ENCODE measurements around the gene DROSHA. TPM values are rescaled to one million over a fixed set of nuclear protein-coding genes. Genes with fewer than 3 reads are reported as not detected.

The DROSHA gene
- total RNA-seq, 1 experiment from 2014 or later: 73.5 TPM

- H2AFZ ChIP-seq (ENCODE audit: low read depth, low read length, poor library complexity, severe bottlenecking): no peak overlapping the region
- no peaks in the 10 kb centered on the region; a peak in 1 of 4 replicates for H3K9me3 ChIP-seq (ENCODE audit: control insufficient read depth in 1 of 2, insufficient read depth in 1 of 2, low read depth in 1 of 2, low read length in 2 of 2)
- no TSS peak for BruUV-seq (replicated peaks)
- H3K9ac ChIP-seq (ENCODE audit: low read length): no peak overlapping the region
- no peaks in the 10 kb centered on the region for H3K79me2 ChIP-seq (ENCODE audit: insufficient read depth, low read length)
- DNase-seq (ENCODE audit: low read depth, low spot score) (no peak), ATAC-seq (no peak)
- H3K27me3 ChIP-seq (ENCODE audit: insufficient read depth, low read length): no peaks in the 10 kb centered on the region
- no peaks in the 10 kb centered on the region for H3K36me3 ChIP-seq (ENCODE audit: control insufficient read depth in 1 of 2, insufficient read depth in 2 of 2, low read length in 2 of 2)
- no peak overlapping the region for H3K27ac ChIP-seq (ENCODE audit: low read depth, low read length)
- H3K4me1 ChIP-seq (ENCODE audit: control insufficient read depth in 1 of 2, insufficient read depth in 2 of 2, low read length in 2 of 2): no peaks in the 10 kb centered on the region
- no peak overlapping the region for H3K4me2 ChIP-seq (ENCODE audit: low read length)
- CTCF ChIA-PET: no interaction called here
- RAD21 ChIA-PET (ENCODE audit: low non-redundant PET in 1 of 2, low total read pairs in 2 of 2, uncharacterized antibody in 2 of 2, unreplicated experiment in 2 of 2): no interaction called here
- POLR2A ChIA-PET: no interaction called here
- no peaks in the 10 kb centered on the region for H4K20me1 ChIP-seq (ENCODE audit: insufficient read depth)
- no peaks in the 10 kb centered on the region for H3K9me2 ChIP-seq (ENCODE audit: insufficient read depth)
- no peak overlapping the region for H3K4me3 ChIP-seq (replicated peaks in 1 of 2; ENCODE audit: low read depth in 1 of 2, low read length in 2 of 2)
- TF ChIP-seq ATF3 (IDR thresholded peaks at IDR 0.05) (no peak), REST (IDR thresholded peaks at IDR 0.05; ENCODE audit: low read depth) (no peak)
- intact Hi-C loops (cut with micrococcal nuclease): no loop called here
Measured at GRCh38 chr5:31569068-31569467, 37.2 kb upstream of the DROSHA start.

- ChIA-PET CTCF (no interaction called here), POLR2A (no interaction called here), RAD21 (ENCODE audit: low non-redundant PET in 1 of 2, low total read pairs in 2 of 2, uncharacterized antibody in 2 of 2, unreplicated experiment in 2 of 2) (no interaction called here)
- H3K9me3 ChIP-seq (ENCODE audit: control insufficient read depth in 1 of 2, insufficient read depth in 1 of 2, low read depth in 1 of 2, low read length in 2 of 2): no peaks in the 10 kb centered on the region; a peak in 1 of 4 replicates
- DNase-seq (ENCODE audit: low read depth, low spot score): no peak
- ATAC-seq: no peak
- H2AFZ ChIP-seq (ENCODE audit: low read depth, low read length, poor library complexity, severe bottlenecking): no peak overlapping the region
- no peak overlapping the region for H3K9ac ChIP-seq (ENCODE audit: low read length)
- no peaks in the 10 kb centered on the region for H3K36me3 ChIP-seq (ENCODE audit: control insufficient read depth in 1 of 2, insufficient read depth in 2 of 2, low read length in 2 of 2)
- H3K4me3 ChIP-seq (replicated peaks in 1 of 2; ENCODE audit: low read depth in 1 of 2, low read length in 2 of 2): no peak overlapping the region
- intact Hi-C loops (cut with micrococcal nuclease): no loop called here
- H3K27me3 ChIP-seq (ENCODE audit: insufficient read depth, low read length): no peaks in the 10 kb centered on the region
- no peak overlapping the region for H3K27ac ChIP-seq (ENCODE audit: low read depth, low read length)
- BruUV-seq (replicated peaks): no TSS peak
- H3K4me1 ChIP-seq (ENCODE audit: control insufficient read depth in 1 of 2, insufficient read depth in 2 of 2, low read length in 2 of 2): no peaks in the 10 kb centered on the region
- no peaks in the 10 kb centered on the region for H3K9me2 ChIP-seq (ENCODE audit: insufficient read depth)
- no peaks in the 10 kb centered on the region for H3K79me2 ChIP-seq (ENCODE audit: insufficient read depth, low read length)
- H4K20me1 ChIP-seq (ENCODE audit: insufficient read depth): no peaks in the 10 kb centered on the region
- no peak overlapping the region for H3K4me2 ChIP-seq (ENCODE audit: low read length)
- TF ChIP-seq ATF3 (IDR thresholded peaks at IDR 0.05): no peak
- no peak for TF ChIP-seq ZNF274 (IDR thresholded peaks at IDR 0.05; ENCODE audit: low read depth, low read length)
- no peak for TF ChIP-seq EZH2phosphoT487 (IDR thresholded peaks at IDR 0.05; ENCODE audit: borderline replicate concordance)
- no peak for TF ChIP-seq ZBTB33 (IDR thresholded peaks at IDR 0.05; ENCODE audit: extremely low read depth, insufficient replicate concordance, low read length)
- TF ChIP-seq RAD21 (IDR thresholded peaks at IDR 0.05; ENCODE audit: low read depth): no peak
- TF ChIP-seq CBX3 (IDR thresholded peaks at IDR 0.05; ENCODE audit: low read depth): no peak
- no peak for TF ChIP-seq TCF7L2 (IDR thresholded peaks at IDR 0.05; ENCODE audit: borderline replicate concordance, extremely low read depth, insufficient read depth, insufficient read length)
- TF ChIP-seq CTCF (IDR thresholded peaks at IDR 0.05 in 2 of 3, conservative IDR thresholded peaks at IDR 0.05 in 1 of 3; ENCODE audit: borderline replicate concordance in 1 of 3, insufficient read depth in 1 of 3, low read depth in 2 of 3, low read length in 2 of 3): no peak
- TF ChIP-seq POLR2AphosphoS5 (IDR thresholded peaks at IDR 0.05; ENCODE audit: low read depth, low read length): no peak
- TF ChIP-seq ZFX (IDR thresholded peaks at IDR 0.05): no peak
Measured at GRCh38 chr5:31568302-31568835, 36.5 kb upstream of the DROSHA start.
